A204.1 (cell line): ENCODE measurements around the gene NCK1.
A peak's percentile ranks its signal among the peaks of the same experiment; 100 is the strongest.

Experiments
- FAIRE-seq: peaks from 2 replicates; lab custom pipeline; 2012; peaks lifted over from hg19 to GRCh38; lab: Jason Lieb, UNC

Gene NCK1

GRCh38 chr3:136861890-136862616, at the start of gene NCK1:
NCK1 (plus strand) TSS chr3:136862208; CDS start chr3:136928002, 65,794 bp downstream.
- peak; percentile 95 for FAIRE-seq

- FAIRE-seq = peak; percentile 90
These were observed 44.6 kb upstream of the NCK1 start for GRCh38 chr3:136817448-136817847.

DNA sequence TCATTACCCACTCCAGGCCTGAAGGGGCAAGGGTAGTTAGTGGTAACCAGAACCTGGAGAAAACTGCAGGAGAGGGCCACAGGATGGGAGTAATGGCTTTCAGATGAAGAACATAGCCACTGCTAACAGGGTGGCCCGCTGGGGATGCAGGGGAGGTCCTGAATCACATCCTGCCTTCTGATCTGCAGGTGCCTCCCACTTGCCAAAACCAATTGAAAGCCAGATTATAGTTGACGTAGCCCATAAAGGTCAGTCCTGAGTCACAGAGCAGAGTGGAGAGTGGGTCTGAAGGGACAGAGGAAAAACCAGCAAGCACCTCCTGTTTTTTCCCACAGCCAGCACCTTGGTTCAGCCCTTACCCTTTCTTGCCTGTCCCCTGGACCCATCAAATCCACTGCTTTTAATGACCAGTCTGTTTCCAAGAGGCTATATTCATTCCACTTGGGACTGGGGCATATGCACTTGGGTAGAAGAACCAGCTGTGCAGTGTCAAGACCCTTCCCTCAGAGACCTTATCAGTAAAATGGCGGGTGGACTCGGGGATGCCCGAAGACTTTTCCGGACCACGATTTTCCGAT, 43.7 kb upstream of the NCK1 start:
- FAIRE-seq = peak; percentile 93

DNA sequence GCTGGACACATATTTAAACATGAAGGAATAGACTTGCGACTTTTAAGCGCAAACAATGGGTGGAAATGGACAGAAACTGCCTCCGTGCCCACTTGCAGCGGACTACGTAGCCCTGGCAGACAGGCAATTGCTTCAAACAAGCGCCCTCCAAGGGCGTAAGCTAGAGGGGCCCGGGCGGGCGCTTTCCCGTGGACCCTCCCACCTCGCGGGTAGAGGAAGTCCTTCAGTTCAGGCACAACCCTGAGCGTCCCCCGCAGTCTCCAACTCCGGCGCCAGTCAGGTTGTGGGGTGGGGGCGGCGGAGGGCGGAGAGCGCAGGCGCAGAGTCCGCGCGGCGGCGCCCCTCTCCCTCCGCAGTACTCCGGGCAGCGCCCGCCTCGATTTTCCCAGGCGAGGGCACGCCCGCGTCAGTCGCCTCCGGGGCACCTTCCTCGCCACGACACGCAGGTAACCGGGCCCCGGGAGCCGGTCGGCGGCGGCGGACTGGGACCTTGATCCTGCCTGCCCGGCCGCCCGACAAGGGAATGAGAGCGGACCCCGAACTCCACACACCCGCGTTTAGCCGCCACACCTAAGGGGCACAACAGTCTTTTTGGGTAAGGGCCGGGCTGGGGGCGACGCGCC, 43.1 kb upstream of the NCK1 start, which contains the start of gene SLC35G2:
TSS of gene SLC35G2 (plus strand) at position 358 of the 623 bp plus-strand sequence. CDS start 35,335 bp downstream, outside the sequence.
- no peak for FAIRE-seq

GRCh38 chr3:136819392-136819730, 42.6 kb upstream of the NCK1 start:
- peak; percentile 57 for FAIRE-seq

DNA sequence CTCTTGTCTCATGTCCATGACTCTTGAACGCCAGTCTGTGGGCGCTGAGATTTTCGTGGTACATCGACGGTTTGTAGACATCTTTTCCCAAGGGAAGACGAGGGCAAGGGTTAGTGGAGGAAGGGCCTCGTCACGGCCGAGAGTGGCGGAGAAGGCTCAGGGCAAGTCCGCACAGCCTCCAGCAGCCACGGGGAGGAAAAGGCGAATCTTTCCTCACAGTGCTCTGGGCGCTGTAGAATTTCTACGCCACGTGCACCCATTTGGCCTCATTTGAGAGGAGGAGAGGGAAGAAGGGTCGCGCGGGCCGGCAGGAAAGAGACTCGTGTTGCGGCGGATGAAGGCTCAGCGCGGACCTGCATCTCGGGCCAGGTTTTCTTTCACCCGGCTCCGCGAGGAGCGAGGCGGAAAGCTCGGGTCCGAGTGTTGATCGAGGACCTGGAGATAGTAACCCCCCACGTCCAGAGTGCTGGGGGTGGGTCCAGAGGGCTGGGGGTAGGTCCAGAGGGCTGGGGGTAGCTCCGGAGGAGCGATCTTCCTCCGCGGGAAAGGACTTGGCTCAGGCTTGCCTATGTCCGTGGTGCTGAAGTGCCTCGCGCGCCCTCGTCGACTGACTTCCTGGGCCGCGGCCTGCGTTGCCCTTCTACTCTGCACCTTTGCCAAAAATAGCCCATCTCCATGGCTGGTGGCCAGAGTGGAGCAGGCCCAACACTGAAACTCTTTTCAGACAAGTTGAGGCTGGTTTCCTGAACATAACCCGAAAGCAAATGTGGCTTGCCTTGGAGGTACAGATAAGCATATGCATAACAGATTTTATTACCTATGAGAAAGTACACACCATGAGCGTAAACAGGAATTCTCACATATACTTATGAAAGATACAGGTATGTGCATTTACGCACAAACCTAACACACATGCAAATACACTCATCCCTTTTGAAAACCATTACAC, 42.0 kb upstream of the NCK1 start:
- no peak for FAIRE-seq

DNA sequence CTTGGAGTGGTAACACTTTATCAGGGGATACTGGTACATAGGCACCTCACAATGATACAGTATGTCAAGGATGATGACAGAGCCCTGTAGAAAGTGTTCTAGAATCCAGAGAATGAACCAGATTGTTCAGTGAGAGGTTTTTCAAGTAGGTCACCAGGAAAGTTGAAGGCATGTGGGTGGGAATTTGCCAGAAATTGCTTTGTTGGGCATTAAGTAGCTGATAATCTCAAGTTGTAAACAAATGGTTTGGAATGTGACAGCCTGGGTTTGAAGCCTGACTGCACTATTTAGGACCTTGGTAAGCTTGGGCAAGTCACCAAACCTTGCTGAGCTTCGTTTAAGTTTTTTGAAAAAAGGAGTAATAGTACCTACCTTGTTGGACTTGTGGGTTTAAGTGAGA, 30.5 kb upstream of the NCK1 start:
- FAIRE-seq = no peak

- FAIRE-seq = peak; percentile 43
These were observed 26.8 kb upstream of the NCK1 start for GRCh38 chr3:136835089-136835812.

DNA sequence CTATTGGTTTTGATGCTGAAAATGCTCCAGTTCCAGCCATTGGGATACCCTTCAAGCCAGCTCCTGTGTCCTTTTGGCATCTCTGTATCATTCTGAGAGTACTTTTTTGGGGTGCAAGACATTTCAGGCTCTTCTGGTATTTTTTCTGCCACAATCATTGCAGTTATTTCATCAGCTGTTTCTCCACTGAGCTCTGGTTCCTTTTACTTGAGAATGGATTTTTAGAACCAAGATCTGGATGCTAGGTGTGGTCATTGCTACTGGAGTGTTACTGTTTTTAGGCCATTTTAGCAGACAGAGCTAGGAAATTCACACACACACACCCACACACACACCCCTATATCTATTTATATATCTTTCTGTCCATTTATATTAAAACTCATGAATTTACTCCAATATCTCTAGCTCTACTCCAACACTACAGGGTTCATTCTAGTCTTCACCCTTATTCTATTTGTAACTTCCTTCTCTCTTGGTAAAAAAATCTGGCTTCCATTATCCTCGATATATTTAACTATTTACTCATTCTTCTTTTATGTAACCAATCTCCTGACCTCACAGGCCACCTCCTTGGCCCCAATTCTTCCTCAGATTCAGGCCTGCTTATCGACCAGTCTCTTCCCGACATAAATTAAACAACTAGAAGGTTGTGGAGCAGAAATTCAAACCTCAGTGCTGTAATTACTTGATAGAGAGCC, 26.0 kb upstream of the NCK1 start:
- no peak for FAIRE-seq

GRCh38 chr3:136836511-136837156, 25.4 kb upstream of the NCK1 start:
- FAIRE-seq = no peak

GRCh38 chr3:136838641-136839555, 23.1 kb upstream of the NCK1 start:
- FAIRE-seq = no peak

DNA sequence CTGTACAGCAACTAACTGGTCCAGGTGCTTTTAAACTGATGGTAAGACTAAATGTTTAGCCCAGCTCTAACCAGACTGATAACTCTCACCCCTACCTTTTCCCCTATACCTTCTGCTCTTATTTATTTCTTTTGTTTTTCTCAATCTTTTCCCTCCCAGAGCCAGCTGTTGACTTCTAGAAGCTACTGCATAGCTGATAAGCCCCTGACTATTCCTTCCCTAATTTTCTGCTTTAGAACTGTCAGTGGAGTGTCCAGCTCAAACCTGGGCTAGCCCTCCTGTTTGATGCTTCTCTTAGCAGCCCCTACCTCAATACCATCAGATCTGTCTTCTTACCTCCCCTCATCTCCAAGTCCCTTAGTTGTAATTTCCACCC, 22.5 kb upstream of the NCK1 start:
- no peak for FAIRE-seq

GRCh38 chr3:136840252-136840651, 21.8 kb upstream of the NCK1 start:
- no peak for FAIRE-seq

- no peak for FAIRE-seq
These were observed 19.7 kb upstream of the NCK1 start for GRCh38 chr3:136842294-136842693.

- FAIRE-seq = no peak
These were observed 17.3 kb upstream of the NCK1 start for GRCh38 chr3:136844724-136845123.

- no peak for FAIRE-seq
These were observed 9.8 kb upstream of the NCK1 start for GRCh38 chr3:136852180-136852579.

DNA sequence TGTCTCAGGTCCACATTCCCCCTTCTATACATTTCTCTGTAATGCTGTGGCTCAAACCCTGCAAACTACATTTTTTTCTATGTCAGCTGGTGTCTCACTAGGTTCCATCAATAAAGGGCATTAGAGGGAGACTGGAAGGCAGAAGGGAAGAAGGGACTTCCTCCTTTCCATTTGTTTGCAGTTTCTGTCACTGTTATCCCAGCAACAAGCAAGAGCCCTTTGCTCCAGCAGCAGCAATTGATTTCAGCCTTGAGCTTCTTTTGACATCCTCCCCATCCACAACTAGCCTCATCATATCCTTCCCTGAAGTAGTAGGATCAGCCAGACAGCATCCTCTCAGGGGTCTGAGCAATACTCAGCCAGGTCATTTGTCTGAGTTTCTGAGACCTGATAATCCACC, 5.3 kb upstream of the NCK1 start:
- no peak for FAIRE-seq

DNA sequence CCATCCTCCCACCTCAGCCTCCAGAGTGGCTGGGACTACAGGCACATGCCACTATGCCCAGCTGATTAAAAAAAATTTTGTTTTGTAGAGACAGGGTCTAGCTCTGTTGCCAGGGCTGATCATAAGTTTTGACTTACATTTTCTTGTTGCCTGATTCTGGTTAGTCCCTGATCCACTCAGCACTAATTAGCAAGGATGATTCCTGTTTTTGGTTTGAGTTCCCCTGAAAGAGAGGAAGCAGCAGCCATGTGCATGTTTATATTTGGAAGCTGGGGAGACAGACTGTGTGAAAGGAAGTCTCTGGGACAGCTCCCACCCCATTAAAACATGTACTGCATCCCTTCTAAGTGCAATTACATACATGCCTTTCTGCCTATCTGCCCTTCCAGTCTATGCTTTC, 3.6 kb upstream of the NCK1 start:
- no peak for FAIRE-seq

GRCh38 chr3:136860541-136860940, 1.5 kb upstream of the NCK1 start:
- FAIRE-seq = no peak
